Astrocyte (in vitro differentiated cells and primary cell): Measurements from ENCODE around the gene SIRT6. TPM values are rescaled to one million over a fixed set of nuclear protein-coding genes. Genes with fewer than 3 reads are reported as not detected.

Experiments used
- DNase-seq: peaks from one replicate; pipeline ENCODE4 v3.0.0-alpha.2; 2010; ENCODE audit warnings: low read depth
- FAIRE-seq: peaks from 2 replicates; lab custom pipeline; 2011; peaks lifted over from hg19 to GRCh38; lab: Jason Lieb, UNC
- H2AFZ ChIP-seq: 2 replicates; pipeline ENCODE4 v1.6.0; 2012; ENCODE audit warnings: low read depth, low read length, inconsistent platforms
- H3K27ac ChIP-seq: 2 replicates; pipeline ENCODE4 v1.5.1; 2011; ENCODE audit warnings: low read depth, low read length, inconsistent platforms
- H3K27me3 ChIP-seq: 2 replicates; pipeline ENCODE4 v1.6.0; 2011; ENCODE audit warnings: low read length, inconsistent platforms; ENCODE audit not compliant: insufficient read depth
- H3K36me3 ChIP-seq: 2 replicates; pipeline ENCODE4 v1.5.1; 2011; ENCODE audit warnings: low read length, inconsistent platforms; ENCODE audit not compliant: insufficient read depth
- H3K4me1 ChIP-seq: 2 replicates; pipeline ENCODE4 v1.5.1; 2011; ENCODE audit warnings: low read length, inconsistent platforms; ENCODE audit not compliant: insufficient read depth
- H3K4me2 ChIP-seq: 2 replicates; pipeline ENCODE4 v1.6.0; 2012; ENCODE audit warnings: low read length, inconsistent platforms
- H3K4me3 ChIP-seq: 2 replicates; pipeline ENCODE4 v1.5.1; 2011; ENCODE audit warnings: low read depth, mild to moderate bottlenecking, low read length, inconsistent platforms; ENCODE audit not compliant: insufficient read depth
- H3K79me2 ChIP-seq: 2 replicates; pipeline ENCODE4 v1.6.0; 2012; ENCODE audit warnings: mild to moderate bottlenecking, low read length, inconsistent platforms; ENCODE audit not compliant: insufficient read depth
- H3K9ac ChIP-seq: 2 replicates; pipeline ENCODE4 v1.6.0; 2012; ENCODE audit warnings: mild to moderate bottlenecking, low read length, inconsistent platforms
- H3K9me3 ChIP-seq: 2 replicates; pipeline ENCODE4 v1.5.1; 2012; ENCODE audit warnings: low read depth, mild to moderate bottlenecking, low read length, inconsistent platforms; ENCODE audit not compliant: insufficient read depth
- H4K20me1 ChIP-seq: 2 replicates; pipeline ENCODE4 v1.6.0; 2012; ENCODE audit warnings: low read length, inconsistent platforms; ENCODE audit not compliant: insufficient read depth
- H3K27ac Mint-ChIP-seq: one replicate; pipeline ENCODE4 v1.8.0; 2021; ENCODE audit warnings: mild to moderate bottlenecking, mixed read lengths; ENCODE audit not compliant: unreplicated experiment
- H3K27me3 Mint-ChIP-seq: one replicate; pipeline ENCODE4 v1.8.0; 2021; ENCODE audit warnings: low read depth, mixed read lengths; ENCODE audit not compliant: unreplicated experiment
- H3K36me3 Mint-ChIP-seq: one replicate; pipeline ENCODE4 v1.8.0; 2021; ENCODE audit warnings: low read depth, mixed read lengths; ENCODE audit not compliant: unreplicated experiment
- H3K4me1 Mint-ChIP-seq: one replicate; pipeline ENCODE4 v1.8.0; 2021; ENCODE audit warnings: low read depth, mixed read lengths; ENCODE audit not compliant: unreplicated experiment
- H3K4me3 Mint-ChIP-seq: one replicate; pipeline ENCODE4 v1.8.0; 2021; ENCODE audit warnings: mild to moderate bottlenecking, moderate library complexity, mixed read lengths; ENCODE audit not compliant: unreplicated experiment
- H3K9me3 Mint-ChIP-seq: one replicate; pipeline ENCODE4 v1.8.0; 2021; ENCODE audit warnings: mild to moderate bottlenecking, mixed read lengths; ENCODE audit not compliant: unreplicated experiment
- EZH2 ChIP-seq: IDR thresholded peaks from 2 replicates; pipeline ENCODE4 v1.6.1; 2012; ENCODE audit warnings: mild to moderate bottlenecking, low read length, inconsistent platforms; ENCODE audit not compliant: insufficient read depth
- total RNA-seq: library from RNA; stranded (reverse); gene quantifications from 2 replicates; pipeline ENCODE4 v1.2.1, GENCODE V29; 2021
- TF ChIP-seq, protein P1 (sequence below): IDR thresholded peaks from 2 replicates; pipeline ENCODE4 v1.5.1; 2011; ENCODE audit warnings: low read depth, mild to moderate bottlenecking, inconsistent platforms, low read length, moderate library complexity; ENCODE audit not compliant: insufficient read depth

Gene SIRT6
- total RNA-seq, 1 donor from 2014 or later: 29.2 TPM

GRCh38 chr19:4213116-4213515 is 30.8 kb upstream of the SIRT6 start:
- H3K4me3 ChIP-seq: no peak overlapping the region
- no peaks in the 10 kb centered on the region for H3K4me1 ChIP-seq
- no peak overlapping the region for H3K27ac Mint-ChIP-seq
- H3K9ac ChIP-seq: no peak overlapping the region
- peaks cover 6% of the 10 kb centered on the region for H3K4me1 Mint-ChIP-seq
- no peak overlapping the region for H3K4me2 ChIP-seq
- H3K79me2 ChIP-seq: no peaks in the 10 kb centered on the region
- H3K27ac ChIP-seq: no peak overlapping the region
- peaks cover 2% of the 10 kb centered on the region for H3K36me3 Mint-ChIP-seq
- no peaks in the 10 kb centered on the region for H3K36me3 ChIP-seq
- no peaks in the 10 kb centered on the region for H3K27me3 Mint-ChIP-seq
- no peak overlapping the region for H3K4me3 Mint-ChIP-seq
- FAIRE-seq (no peak), DNase-seq (no peak)
- H3K27me3 ChIP-seq: peaks cover 3% of the 10 kb centered on the region
- TF ChIP-seq, protein P1, sequence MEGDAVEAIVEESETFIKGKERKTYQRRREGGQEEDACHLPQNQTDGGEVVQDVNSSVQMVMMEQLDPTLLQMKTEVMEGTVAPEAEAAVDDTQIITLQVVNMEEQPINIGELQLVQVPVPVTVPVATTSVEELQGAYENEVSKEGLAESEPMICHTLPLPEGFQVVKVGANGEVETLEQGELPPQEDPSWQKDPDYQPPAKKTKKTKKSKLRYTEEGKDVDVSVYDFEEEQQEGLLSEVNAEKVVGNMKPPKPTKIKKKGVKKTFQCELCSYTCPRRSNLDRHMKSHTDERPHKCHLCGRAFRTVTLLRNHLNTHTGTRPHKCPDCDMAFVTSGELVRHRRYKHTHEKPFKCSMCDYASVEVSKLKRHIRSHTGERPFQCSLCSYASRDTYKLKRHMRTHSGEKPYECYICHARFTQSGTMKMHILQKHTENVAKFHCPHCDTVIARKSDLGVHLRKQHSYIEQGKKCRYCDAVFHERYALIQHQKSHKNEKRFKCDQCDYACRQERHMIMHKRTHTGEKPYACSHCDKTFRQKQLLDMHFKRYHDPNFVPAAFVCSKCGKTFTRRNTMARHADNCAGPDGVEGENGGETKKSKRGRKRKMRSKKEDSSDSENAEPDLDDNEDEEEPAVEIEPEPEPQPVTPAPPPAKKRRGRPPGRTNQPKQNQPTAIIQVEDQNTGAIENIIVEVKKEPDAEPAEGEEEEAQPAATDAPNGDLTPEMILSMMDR: no peak
- no peak for TF ChIP-seq EZH2
- no peaks in the 10 kb centered on the region for H3K9me3 ChIP-seq
- no peak overlapping the region for H2AFZ ChIP-seq
- peaks cover 1% of the 10 kb centered on the region for H3K9me3 Mint-ChIP-seq
- H4K20me1 ChIP-seq: no peaks in the 10 kb centered on the region

- Mint-ChIP-seq H3K9me3 (peaks cover 1% of the 10 kb centered on the region), H3K4me1 (peaks cover 6% of the 10 kb centered on the region), H3K27me3 (no peaks in the 10 kb centered on the region), H3K36me3 (no peaks in the 10 kb centered on the region), H3K27ac (no peak overlapping the region), H3K4me3 (no peak overlapping the region)
- DNase-seq (no peak), FAIRE-seq (no peak)
- Histone ChIP-seq H3K36me3 (no peaks in the 10 kb centered on the region), H3K4me2 (no peak overlapping the region), H4K20me1 (no peaks in the 10 kb centered on the region), H3K27me3 (peaks cover 3% of the 10 kb centered on the region), H3K9me3 (no peaks in the 10 kb centered on the region), H3K4me3 (no peak overlapping the region), H3K27ac (no peak overlapping the region), H3K79me2 (no peaks in the 10 kb centered on the region), H2AFZ (no peak overlapping the region), H3K9ac (no peak overlapping the region), H3K4me1 (no peaks in the 10 kb centered on the region)
- no peak for TF ChIP-seq EZH2
- TF ChIP-seq, protein P1: no peak
Observed at GRCh38 chr19:4210166-4210731, 27.9 kb upstream of the SIRT6 start.

GRCh38 chr19:4208385-4209094 is 26.2 kb upstream of the SIRT6 start:
- Histone ChIP-seq H3K4me1 (no peaks in the 10 kb centered on the region), H3K4me2 (no peak overlapping the region), H3K4me3 (no peak overlapping the region), H3K9ac (peak overlapping the region; percentile 18), H2AFZ (peak overlapping the region; percentile 1), H3K9me3 (no peaks in the 10 kb centered on the region), H3K27ac (no peak overlapping the region), H3K79me2 (no peaks in the 10 kb centered on the region), H4K20me1 (no peaks in the 10 kb centered on the region), H3K27me3 (peaks cover 3% of the 10 kb centered on the region), H3K36me3 (no peaks in the 10 kb centered on the region)
- H3K27ac Mint-ChIP-seq: peak overlapping the region; percentile 41
- H3K4me1 Mint-ChIP-seq: peaks cover 6% of the 10 kb centered on the region
- FAIRE-seq: no peak
- H3K4me3 Mint-ChIP-seq: no peak overlapping the region
- TF ChIP-seq, protein P1: peak; percentile 44
- TF ChIP-seq EZH2: no peak
- H3K27me3 Mint-ChIP-seq: no peaks in the 10 kb centered on the region
- peak; percentile 16 for DNase-seq
- no peaks in the 10 kb centered on the region for H3K36me3 Mint-ChIP-seq
- H3K9me3 Mint-ChIP-seq: no peaks in the 10 kb centered on the region
